Fibroblast of mammary gland (primary cell): ENCODE measurements around the gene NME9.
A peak's percentile ranks its signal among the peaks of the same experiment; 100 is the strongest.

ENCODE experiments used
- DNase-seq: peaks from one replicate; pipeline ENCODE4 v3.0.0-alpha.2; 2010; ENCODE audit warnings: low read depth
- H3K4me3 ChIP-seq: 2 replicates; pipeline ENCODE4 v1.5.1; 2011; ENCODE audit warnings: low read depth, mild to moderate bottlenecking, low read length, moderate library complexity; ENCODE audit not compliant: control insufficient read depth
- CTCF ChIP-seq: conservative IDR thresholded peaks from 2 replicates; pipeline ENCODE4 v1.5.1; 2011; ENCODE audit warnings: low read depth, low read length, inconsistent platforms; ENCODE audit not compliant: control insufficient read depth, insufficient read depth

Gene NME9

DNA sequence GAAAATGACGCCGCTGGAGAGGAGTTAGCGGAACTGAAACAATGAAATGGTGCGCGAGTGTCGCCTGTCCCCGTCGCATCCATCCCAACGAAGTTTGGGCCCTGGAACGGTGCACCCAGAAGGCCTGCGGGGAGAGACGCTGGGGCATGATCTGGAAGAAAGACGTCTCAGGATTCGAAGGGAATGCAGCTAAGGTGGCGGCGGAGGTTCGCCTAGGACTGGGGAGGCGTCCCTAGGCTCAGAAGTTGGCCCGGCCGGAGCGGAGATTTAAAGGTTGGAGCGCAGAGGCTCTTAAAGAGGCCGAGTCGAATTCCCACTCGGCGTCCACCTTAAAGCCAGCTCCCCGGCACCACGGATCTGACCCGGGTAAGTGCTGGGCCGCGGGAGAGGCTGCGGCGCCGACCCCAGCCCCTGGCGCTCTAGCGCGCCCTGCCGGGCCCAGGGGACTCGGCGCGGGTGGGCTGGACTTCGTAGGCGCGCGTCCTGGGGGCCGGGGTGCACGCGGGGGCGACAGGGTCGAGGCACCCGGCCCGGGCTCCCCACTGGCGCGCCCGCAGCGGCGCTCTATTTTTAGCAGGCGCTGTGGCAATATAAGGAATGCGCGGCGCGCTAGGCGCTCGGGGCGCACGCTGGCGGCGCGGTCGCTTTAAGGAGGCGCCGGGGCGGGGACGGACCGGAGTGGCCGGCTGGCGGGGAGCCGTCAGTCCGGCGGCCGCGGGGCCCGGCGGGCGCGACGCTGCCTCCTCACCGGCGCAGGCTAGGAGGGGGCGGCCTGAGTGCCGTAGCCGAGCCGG is 18.5 kb upstream of the NME9 start, which contains the start of gene MRAS:
Gene MRAS, plus strand, starts transcription at position 620 of the 794 bp plus-strand sequence. CDS start 24,305 bp downstream, outside the sequence.
- DNase-seq: peak; percentile 77
- no peak for TF ChIP-seq CTCF
- H3K4me3 ChIP-seq: peak within 1 kb of the TSS; percentile 72

DNA sequence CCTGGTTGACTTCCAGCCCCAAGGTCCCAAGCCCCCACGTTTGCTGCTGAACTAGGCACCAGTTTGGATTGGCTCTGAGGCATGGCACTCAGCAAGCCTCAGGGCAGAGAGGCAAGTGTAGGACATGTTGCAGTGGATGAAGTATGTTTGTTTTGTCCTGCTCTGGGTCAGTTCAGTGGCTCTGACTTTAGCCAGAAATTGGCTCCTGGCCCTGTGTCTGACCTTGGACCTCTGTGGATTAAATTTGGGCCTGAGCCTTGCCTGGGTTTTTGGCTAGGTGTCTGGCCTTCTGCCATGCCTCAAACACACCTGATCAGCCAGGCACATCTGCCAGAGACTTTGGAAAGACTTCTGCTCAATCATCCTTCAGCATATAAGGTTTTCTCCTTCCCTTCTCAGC is 15.1 kb upstream of the NME9 start:
- H3K4me3 ChIP-seq: no peak overlapping the region
- no peak for TF ChIP-seq CTCF
- DNase-seq: no peak

DNA sequence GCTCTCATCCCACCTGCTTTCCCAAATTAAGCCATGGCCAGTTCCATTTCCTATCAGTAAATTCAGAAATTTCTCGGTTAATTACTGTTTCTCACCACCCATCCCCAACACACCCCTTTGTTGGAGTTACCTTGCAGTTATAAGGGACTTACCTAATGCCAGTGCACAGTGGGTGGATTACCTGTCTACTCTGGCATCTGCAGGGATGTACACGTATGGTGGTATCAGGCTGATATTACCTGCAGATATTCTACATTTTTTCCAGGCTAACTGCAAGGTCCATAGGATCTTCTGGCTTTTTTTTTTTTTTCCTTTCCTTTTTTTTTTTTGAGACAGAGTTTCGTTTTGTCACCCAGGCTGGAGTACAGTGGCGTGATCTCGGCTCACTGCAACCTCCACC is 10.9 kb upstream of the NME9 start:
- no peak for TF ChIP-seq CTCF
- no peak overlapping the region for H3K4me3 ChIP-seq
- DNase-seq: no peak

DNA sequence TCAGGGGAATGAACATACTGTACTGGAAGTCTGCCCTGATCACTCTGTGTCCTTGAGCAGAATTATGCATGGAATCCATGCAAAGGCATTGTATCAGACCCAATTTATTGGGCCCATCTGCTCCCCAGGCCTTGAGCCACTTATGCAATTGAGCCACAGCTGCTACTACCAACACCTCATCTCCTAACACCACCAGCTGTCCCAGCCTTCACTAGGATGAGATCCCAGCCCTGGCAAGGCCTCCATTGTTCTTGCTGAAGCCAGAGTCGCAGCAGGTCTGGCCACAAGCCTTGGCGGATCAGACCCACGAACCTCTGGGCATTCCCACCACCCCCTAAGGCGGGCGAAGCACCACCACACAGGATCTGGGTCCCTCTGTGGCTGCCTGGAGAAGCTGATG is 9.2 kb upstream of the NME9 start:
- H3K4me3 ChIP-seq: no peak overlapping the region
- no peak for DNase-seq
- TF ChIP-seq CTCF: no peak

GRCh38 chr3:138338244-138338643 is 8.6 kb upstream of the NME9 start:
- DNase-seq: no peak
- H3K4me3 ChIP-seq: no peak overlapping the region
- TF ChIP-seq CTCF: no peak

DNA sequence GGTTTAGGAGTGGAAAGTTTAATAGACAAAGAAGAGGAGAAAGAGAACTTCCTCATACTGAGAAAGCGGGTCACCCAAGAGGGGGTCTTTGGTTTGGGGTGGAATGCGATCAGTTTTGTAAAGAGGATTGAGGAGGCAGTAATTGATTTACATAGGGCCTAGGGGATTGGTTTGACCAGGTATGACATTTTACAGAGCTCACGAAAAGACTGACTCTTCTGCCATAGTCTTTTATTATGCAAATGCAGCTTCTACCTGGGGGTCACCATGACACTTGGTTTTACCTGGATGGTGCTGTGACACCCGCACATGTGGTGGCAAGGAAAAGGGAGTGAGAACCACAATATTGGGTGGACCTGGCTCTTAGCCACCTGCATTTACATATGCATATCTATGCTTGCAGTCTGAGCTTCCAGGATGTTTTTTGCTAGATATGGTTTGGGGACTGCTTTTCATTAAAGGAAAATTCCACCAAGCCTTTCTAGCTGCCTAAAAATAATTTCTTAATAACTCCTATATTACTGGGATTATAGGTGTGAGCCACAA is 6.9 kb upstream of the NME9 start:
- H3K4me3 ChIP-seq: no peak overlapping the region
- DNase-seq: no peak
- TF ChIP-seq CTCF: no peak
